ENCODE measurements around the gene ARID3B. TPM values are rescaled to one million over a fixed set of nuclear protein-coding genes. Genes with fewer than 3 reads are reported as not detected.

Gene ARID3B
- total RNA-seq, 1 donor: 3.6 TPM

- no peak overlapping the region for H2AFZ ChIP-seq (ENCODE audit: low read length)
- no peak for DNase-seq (ENCODE audit: insufficient read length, low spot score, missing footprints)
- H3K36me3 ChIP-seq (ENCODE audit: insufficient read depth, low read length): peaks cover 20% of the 10 kb centered on the region
- no peaks in the 10 kb centered on the region for H3K9me3 ChIP-seq (ENCODE audit: low read depth, low read length)
- no peaks in the 10 kb centered on the region for H4K20me1 ChIP-seq (ENCODE audit: insufficient read depth, low read length)
- H3K4me3 ChIP-seq (ENCODE audit: insufficient read depth, low read length): no peak overlapping the region
- no peak overlapping the region for H3K4me2 ChIP-seq (ENCODE audit: insufficient read depth, low read length)
- TF ChIP-seq CTCF (IDR thresholded peaks at IDR 0.05; ENCODE audit: extremely low read depth, low read depth, low read length): no peak
- no peaks in the 10 kb centered on the region for H3K27me3 ChIP-seq (ENCODE audit: insufficient read depth, low read length)
- H3K27ac ChIP-seq (ENCODE audit: low read depth, low read length): no peak overlapping the region
- H3K79me2 ChIP-seq (ENCODE audit: insufficient read depth, low read length): no peaks in the 10 kb centered on the region
- H3K4me1 ChIP-seq (ENCODE audit: insufficient read depth, low read length): peaks cover 12% of the 10 kb centered on the region
Observed at GRCh38 chr15:74585857-74586256, 44.8 kb downstream of the ARID3B start.

DNA sequence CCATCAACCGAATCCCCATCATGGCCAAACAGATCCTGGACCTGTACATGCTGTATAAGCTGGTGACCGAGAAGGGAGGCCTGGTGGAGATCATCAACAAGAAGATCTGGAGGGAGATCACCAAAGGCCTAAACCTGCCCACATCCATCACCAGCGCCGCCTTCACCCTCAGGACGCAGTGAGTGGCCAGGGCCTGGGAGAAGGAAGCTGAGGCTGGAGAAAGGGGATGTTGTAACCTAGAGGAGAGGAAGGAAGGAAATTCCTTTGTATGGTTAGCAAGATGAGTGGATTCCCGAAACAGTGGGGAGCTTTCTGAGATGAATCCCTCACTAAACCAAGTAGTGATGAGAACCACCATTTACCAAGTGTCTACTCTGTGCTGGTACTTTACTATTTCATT is 48.8 kb downstream of the ARID3B start:
- Histone ChIP-seq H3K4me2 (ENCODE audit: insufficient read depth, low read length) (no peak overlapping the region), H3K36me3 (ENCODE audit: insufficient read depth, low read length) (peaks cover 42% of the 10 kb centered on the region), H3K27ac (ENCODE audit: low read depth, low read length) (no peak overlapping the region), H2AFZ (ENCODE audit: low read length) (no peak overlapping the region), H3K79me2 (ENCODE audit: insufficient read depth, low read length) (no peaks in the 10 kb centered on the region), H4K20me1 (ENCODE audit: insufficient read depth, low read length) (no peaks in the 10 kb centered on the region), H3K4me3 (ENCODE audit: insufficient read depth, low read length) (no peak overlapping the region), H3K9me3 (ENCODE audit: low read depth, low read length) (no peaks in the 10 kb centered on the region), H3K4me1 (ENCODE audit: insufficient read depth, low read length) (peaks cover 12% of the 10 kb centered on the region), H3K27me3 (ENCODE audit: insufficient read depth, low read length) (no peaks in the 10 kb centered on the region)
- no peak for DNase-seq (ENCODE audit: insufficient read length, low spot score, missing footprints)
- no peak for TF ChIP-seq CTCF (IDR thresholded peaks at IDR 0.05; ENCODE audit: extremely low read depth, low read depth, low read length)

DNA sequence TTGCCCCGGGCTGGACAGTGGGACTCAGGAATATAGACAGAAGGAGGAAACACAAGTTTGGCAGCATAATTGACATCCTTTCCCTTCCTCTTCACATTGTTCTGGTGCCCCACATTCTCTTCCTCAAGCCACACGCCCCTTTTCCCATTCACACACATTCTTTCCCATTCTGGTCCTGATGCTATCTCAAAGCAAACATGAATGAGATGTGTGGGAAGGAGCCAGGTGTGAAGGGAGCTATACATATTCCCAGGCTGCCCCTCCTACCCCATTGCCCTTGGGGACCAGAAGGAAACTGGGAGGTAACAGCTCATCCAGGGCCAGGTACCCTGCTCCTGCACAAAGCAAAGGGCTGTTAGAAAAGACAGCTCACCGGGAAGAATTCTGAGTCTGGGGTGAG is 51.2 kb downstream of the ARID3B start:
- peaks cover 37% of the 10 kb centered on the region for H3K36me3 ChIP-seq (ENCODE audit: insufficient read depth, low read length)
- H3K79me2 ChIP-seq (ENCODE audit: insufficient read depth, low read length): no peaks in the 10 kb centered on the region
- H3K4me2 ChIP-seq (ENCODE audit: insufficient read depth, low read length): no peak overlapping the region
- peaks cover 12% of the 10 kb centered on the region for H3K4me1 ChIP-seq (ENCODE audit: insufficient read depth, low read length)
- H3K4me3 ChIP-seq (ENCODE audit: insufficient read depth, low read length): no peak overlapping the region
- no peak for TF ChIP-seq CTCF (IDR thresholded peaks at IDR 0.05; ENCODE audit: extremely low read depth, low read depth, low read length)
- H2AFZ ChIP-seq (ENCODE audit: low read length): no peak overlapping the region
- H3K9me3 ChIP-seq (ENCODE audit: low read depth, low read length): no peaks in the 10 kb centered on the region
- no peaks in the 10 kb centered on the region for H3K27me3 ChIP-seq (ENCODE audit: insufficient read depth, low read length)
- no peak for DNase-seq (ENCODE audit: insufficient read length, low spot score, missing footprints)
- no peaks in the 10 kb centered on the region for H4K20me1 ChIP-seq (ENCODE audit: insufficient read depth, low read length)
- H3K27ac ChIP-seq (ENCODE audit: low read depth, low read length): no peak overlapping the region

GRCh38 chr15:74593122-74593521 is 52.1 kb downstream of the ARID3B start:
- H3K4me2 ChIP-seq (ENCODE audit: insufficient read depth, low read length): no peak overlapping the region
- peaks cover 15% of the 10 kb centered on the region for H3K4me1 ChIP-seq (ENCODE audit: insufficient read depth, low read length)
- H3K4me3 ChIP-seq (ENCODE audit: insufficient read depth, low read length): no peak overlapping the region
- H3K36me3 ChIP-seq (ENCODE audit: insufficient read depth, low read length): peaks cover 37% of the 10 kb centered on the region
- H4K20me1 ChIP-seq (ENCODE audit: insufficient read depth, low read length): no peaks in the 10 kb centered on the region
- no peak overlapping the region for H2AFZ ChIP-seq (ENCODE audit: low read length)
- H3K9me3 ChIP-seq (ENCODE audit: low read depth, low read length): no peaks in the 10 kb centered on the region
- DNase-seq (ENCODE audit: insufficient read length, low spot score, missing footprints): no peak
- H3K27ac ChIP-seq (ENCODE audit: low read depth, low read length): no peak overlapping the region
- H3K27me3 ChIP-seq (ENCODE audit: insufficient read depth, low read length): no peaks in the 10 kb centered on the region
- TF ChIP-seq CTCF (IDR thresholded peaks at IDR 0.05; ENCODE audit: extremely low read depth, low read depth, low read length): no peak
- no peaks in the 10 kb centered on the region for H3K79me2 ChIP-seq (ENCODE audit: insufficient read depth, low read length)
